ENCODE results near the gene ARG2. TPM values are rescaled to one million over a fixed set of nuclear protein-coding genes. Genes with fewer than 3 reads are reported as not detected.

ARG2 gene
- total RNA-seq, 1 experiment from 2014 or later: 11.2 TPM

GRCh38 chr14:67646131-67646530, 26.4 kb downstream of the ARG2 start:
- TF ChIP-seq CTCF (IDR thresholded peaks at IDR 0.05; ENCODE audit: unreplicated experiment): no peak
- no peaks in the 10 kb centered on the region for H3K4me1 Mint-ChIP-seq (ENCODE audit: low read depth, unreplicated experiment)
- BruUV-seq (replicated peaks): no TSS peak
- no peak overlapping the region for H3K27ac Mint-ChIP-seq (ENCODE audit: unreplicated experiment)
- H3K36me3 Mint-ChIP-seq (ENCODE audit: insufficient read depth, unreplicated experiment): peaks cover 11% of the 10 kb centered on the region
- CTCF ChIA-PET: no interaction called here
- no peaks in the 10 kb centered on the region for H3K9me3 Mint-ChIP-seq (ENCODE audit: low read depth, unreplicated experiment)
- intact Hi-C loops (cut with micrococcal nuclease; ENCODE audit: unreplicated experiment): no loop called here
- H3K27me3 Mint-ChIP-seq (ENCODE audit: unreplicated experiment): no peaks in the 10 kb centered on the region
- H3K4me3 Mint-ChIP-seq (ENCODE audit: low read depth, unreplicated experiment): no peak overlapping the region
- no peak for DNase-seq

GRCh38 chr14:67650151-67650550, 30.4 kb downstream of the ARG2 start:
- CTCF ChIA-PET: no interaction called here
- BruUV-seq (replicated peaks): no TSS peak
- intact Hi-C loops (cut with micrococcal nuclease; ENCODE audit: unreplicated experiment): no loop called here
- H3K4me3 Mint-ChIP-seq (ENCODE audit: low read depth, unreplicated experiment): no peak overlapping the region
- H3K27me3 Mint-ChIP-seq (ENCODE audit: unreplicated experiment): no peaks in the 10 kb centered on the region
- TF ChIP-seq CTCF (IDR thresholded peaks at IDR 0.05; ENCODE audit: unreplicated experiment): no peak
- H3K36me3 Mint-ChIP-seq (ENCODE audit: insufficient read depth, unreplicated experiment): peaks cover 5% of the 10 kb centered on the region
- no peaks in the 10 kb centered on the region for H3K4me1 Mint-ChIP-seq (ENCODE audit: low read depth, unreplicated experiment)
- no peak for DNase-seq
- H3K27ac Mint-ChIP-seq (ENCODE audit: unreplicated experiment): no peak overlapping the region
- H3K9me3 Mint-ChIP-seq (ENCODE audit: low read depth, unreplicated experiment): no peaks in the 10 kb centered on the region

GRCh38 chr14:67650694-67651093, 31.0 kb downstream of the ARG2 start:
- H3K27ac Mint-ChIP-seq (ENCODE audit: unreplicated experiment): no peak overlapping the region
- peaks cover 5% of the 10 kb centered on the region for H3K36me3 Mint-ChIP-seq (ENCODE audit: insufficient read depth, unreplicated experiment)
- no peaks in the 10 kb centered on the region for H3K4me1 Mint-ChIP-seq (ENCODE audit: low read depth, unreplicated experiment)
- TF ChIP-seq CTCF (IDR thresholded peaks at IDR 0.05; ENCODE audit: unreplicated experiment): no peak
- intact Hi-C loops (cut with micrococcal nuclease; ENCODE audit: unreplicated experiment): no loop called here
- no peaks in the 10 kb centered on the region for H3K27me3 Mint-ChIP-seq (ENCODE audit: unreplicated experiment)
- CTCF ChIA-PET: no interaction called here
- no peak overlapping the region for H3K4me3 Mint-ChIP-seq (ENCODE audit: low read depth, unreplicated experiment)
- BruUV-seq (replicated peaks): no TSS peak
- DNase-seq: no peak
- H3K9me3 Mint-ChIP-seq (ENCODE audit: low read depth, unreplicated experiment): no peaks in the 10 kb centered on the region

GRCh38 chr14:67652189-67652588, 32.5 kb downstream of the ARG2 start:
- H3K9me3 Mint-ChIP-seq (ENCODE audit: low read depth, unreplicated experiment): no peaks in the 10 kb centered on the region
- no peak overlapping the region for H3K27ac Mint-ChIP-seq (ENCODE audit: unreplicated experiment)
- no peaks in the 10 kb centered on the region for H3K27me3 Mint-ChIP-seq (ENCODE audit: unreplicated experiment)
- no peak overlapping the region for H3K4me3 Mint-ChIP-seq (ENCODE audit: low read depth, unreplicated experiment)
- BruUV-seq (replicated peaks): no TSS peak
- no peaks in the 10 kb centered on the region for H3K4me1 Mint-ChIP-seq (ENCODE audit: low read depth, unreplicated experiment)
- peaks cover 15% of the 10 kb centered on the region for H3K36me3 Mint-ChIP-seq (ENCODE audit: insufficient read depth, unreplicated experiment)
- no peak for TF ChIP-seq CTCF (IDR thresholded peaks at IDR 0.05; ENCODE audit: unreplicated experiment)
- CTCF ChIA-PET: no interaction called here
- intact Hi-C loops (cut with micrococcal nuclease; ENCODE audit: unreplicated experiment): no loop called here
- DNase-seq: no peak

Data from Calu3 (cell line).